ENCODE data around the gene RHO.

- no peak for TF ChIP-seq POLR2AphosphoS5 (IDR thresholded peaks at IDR 0.05; ENCODE audit: low read depth, low read length)
- TF ChIP-seq, protein P1, sequence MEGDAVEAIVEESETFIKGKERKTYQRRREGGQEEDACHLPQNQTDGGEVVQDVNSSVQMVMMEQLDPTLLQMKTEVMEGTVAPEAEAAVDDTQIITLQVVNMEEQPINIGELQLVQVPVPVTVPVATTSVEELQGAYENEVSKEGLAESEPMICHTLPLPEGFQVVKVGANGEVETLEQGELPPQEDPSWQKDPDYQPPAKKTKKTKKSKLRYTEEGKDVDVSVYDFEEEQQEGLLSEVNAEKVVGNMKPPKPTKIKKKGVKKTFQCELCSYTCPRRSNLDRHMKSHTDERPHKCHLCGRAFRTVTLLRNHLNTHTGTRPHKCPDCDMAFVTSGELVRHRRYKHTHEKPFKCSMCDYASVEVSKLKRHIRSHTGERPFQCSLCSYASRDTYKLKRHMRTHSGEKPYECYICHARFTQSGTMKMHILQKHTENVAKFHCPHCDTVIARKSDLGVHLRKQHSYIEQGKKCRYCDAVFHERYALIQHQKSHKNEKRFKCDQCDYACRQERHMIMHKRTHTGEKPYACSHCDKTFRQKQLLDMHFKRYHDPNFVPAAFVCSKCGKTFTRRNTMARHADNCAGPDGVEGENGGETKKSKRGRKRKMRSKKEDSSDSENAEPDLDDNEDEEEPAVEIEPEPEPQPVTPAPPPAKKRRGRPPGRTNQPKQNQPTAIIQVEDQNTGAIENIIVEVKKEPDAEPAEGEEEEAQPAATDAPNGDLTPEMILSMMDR (IDR thresholded peaks at IDR 0.05), result no peak
Measured at GRCh38 chr3:129481766-129482332, 46.6 kb upstream of the RHO start.

Data from Panc1 (cell line).